IPS-15b (cell line): ENCODE results near the gene MAN1C1.

Experiments
- H3K27me3 ChIP-seq: one replicate; pipeline ENCODE4 v1.6.1; 2013; ENCODE audit warnings: low read length; ENCODE audit not compliant: control insufficient read depth, insufficient read depth
- H3K36me3 ChIP-seq: one replicate; pipeline ENCODE4 v1.6.1; 2013; ENCODE audit warnings: low read length; ENCODE audit not compliant: control insufficient read depth, insufficient read depth
- H3K4me1 ChIP-seq: one replicate; pipeline ENCODE4 v1.6.1; 2013; ENCODE audit warnings: mild to moderate bottlenecking, low read length; ENCODE audit not compliant: control insufficient read depth, insufficient read depth
- H3K4me3 ChIP-seq: one replicate; pipeline ENCODE4 v1.5.1; 2013; ENCODE audit warnings: low read depth, low read length
- H3K9ac ChIP-seq: one replicate; pipeline ENCODE4 v1.6.1; 2013; ENCODE audit warnings: low read depth, mild to moderate bottlenecking, low read length
- H3K9me3 ChIP-seq: one replicate; pipeline ENCODE4 v1.6.1; 2013; ENCODE audit warnings: mild to moderate bottlenecking, low read length; ENCODE audit not compliant: control insufficient read depth, insufficient read depth

MAN1C1 gene

DNA sequence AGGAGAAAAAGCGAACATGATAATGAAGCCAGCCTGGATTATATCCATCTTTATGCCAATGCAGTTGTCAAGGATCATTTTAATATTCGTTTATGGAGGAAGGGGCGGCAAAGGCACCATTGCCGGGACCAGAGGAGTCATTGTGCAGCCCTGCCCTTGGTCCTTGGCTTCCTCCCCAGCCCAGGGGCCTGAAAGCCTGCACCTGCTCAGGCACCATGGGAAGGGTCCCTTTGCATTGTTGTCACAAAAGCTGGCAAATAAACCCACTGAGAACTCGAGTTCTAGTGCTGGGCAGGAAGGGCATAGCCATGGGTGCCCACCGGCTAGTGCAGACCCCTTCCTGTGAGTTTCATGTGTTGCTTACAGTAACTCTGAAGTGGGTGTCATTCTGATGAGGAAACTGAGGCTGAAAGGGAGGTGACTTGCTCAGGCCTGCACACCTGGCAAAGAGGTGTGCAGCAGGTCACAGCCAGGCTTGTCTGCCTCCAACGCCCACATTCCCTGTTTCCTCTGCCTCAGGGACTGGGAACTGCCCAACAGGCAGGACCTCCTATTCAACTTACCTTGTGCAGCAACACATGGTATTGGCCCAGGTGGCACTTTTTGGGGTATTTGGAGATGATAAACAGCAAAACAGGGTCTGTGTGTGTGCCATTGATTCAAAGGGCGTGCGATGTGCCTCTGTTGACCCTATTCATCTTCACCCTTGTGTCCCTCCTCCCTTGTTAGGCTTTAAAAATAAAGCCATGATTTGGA lies 84.6 kb downstream of the MAN1C1 start:
- H3K4me3 ChIP-seq = no peak overlapping the region
- H3K9me3 ChIP-seq = no peaks in the 10 kb centered on the region
- no peak overlapping the region for H3K9ac ChIP-seq
- H3K27me3 ChIP-seq = no peaks in the 10 kb centered on the region
- no peaks in the 10 kb centered on the region for H3K36me3 ChIP-seq
- peaks cover 8% of the 10 kb centered on the region for H3K4me1 ChIP-seq

DNA sequence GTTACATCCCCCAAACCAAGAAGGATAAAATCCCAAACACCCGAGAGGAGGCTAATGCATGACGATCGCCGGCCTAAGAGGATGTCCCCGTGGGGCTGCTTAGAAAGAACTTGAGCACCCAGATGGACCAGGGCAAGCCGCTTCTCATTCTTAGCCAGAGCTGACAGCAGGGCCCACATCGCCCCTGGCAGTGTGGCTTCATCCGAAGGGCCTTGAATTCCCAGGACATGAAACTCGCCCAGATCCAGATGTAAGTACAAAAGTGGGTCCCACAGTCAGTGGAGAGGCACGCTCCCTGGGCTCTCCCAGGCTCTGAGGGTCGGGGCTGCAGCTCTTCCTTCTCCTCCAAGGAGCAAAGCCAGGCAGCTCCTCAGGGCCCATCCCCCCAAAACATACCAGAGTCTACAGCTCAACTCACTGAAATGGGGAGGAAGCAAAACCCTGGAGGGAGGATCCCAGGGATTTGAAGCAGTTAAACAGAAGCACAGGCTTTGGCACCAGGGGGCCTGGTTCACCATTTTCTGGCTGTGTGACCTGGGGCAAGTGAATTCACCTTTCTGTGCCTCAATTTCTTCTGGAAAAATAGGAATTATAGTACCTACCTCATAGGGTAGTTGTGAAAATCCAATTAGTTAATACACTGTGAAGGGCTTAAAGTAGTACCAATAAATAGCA lies 85.6 kb downstream of the MAN1C1 start:
- H3K36me3 ChIP-seq = no peaks in the 10 kb centered on the region
- peak overlapping the region; percentile 40 for H3K9ac ChIP-seq
- no peak overlapping the region for H3K4me3 ChIP-seq
- no peaks in the 10 kb centered on the region for H3K27me3 ChIP-seq
- H3K4me1 ChIP-seq = peaks cover 17% of the 10 kb centered on the region
- H3K9me3 ChIP-seq = no peaks in the 10 kb centered on the region

DNA sequence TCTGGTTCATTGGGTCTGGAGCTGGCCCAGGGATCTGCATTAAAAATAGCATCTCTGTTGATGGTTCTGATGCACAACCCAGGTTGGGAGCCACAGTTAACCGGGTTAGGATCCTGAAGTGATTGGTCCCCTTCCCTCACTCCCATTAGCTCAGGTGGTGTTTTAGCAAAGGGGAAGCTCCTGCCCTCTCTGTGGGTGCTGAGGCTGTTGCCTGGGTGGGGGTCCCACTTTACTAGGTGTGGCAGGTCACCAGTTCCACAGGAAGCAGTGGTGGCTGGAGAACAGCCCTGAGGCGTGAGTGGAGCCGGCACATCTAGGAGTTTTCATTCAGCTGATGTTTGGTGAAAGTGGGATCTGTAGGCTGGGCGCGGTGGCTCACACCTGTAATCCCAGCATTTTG lies 86.5 kb downstream of the MAN1C1 start:
- no peak overlapping the region for H3K4me3 ChIP-seq
- H3K4me1 ChIP-seq = peaks cover 24% of the 10 kb centered on the region
- H3K36me3 ChIP-seq = no peaks in the 10 kb centered on the region
- H3K27me3 ChIP-seq = no peaks in the 10 kb centered on the region
- no peaks in the 10 kb centered on the region for H3K9me3 ChIP-seq
- no peak overlapping the region for H3K9ac ChIP-seq

DNA sequence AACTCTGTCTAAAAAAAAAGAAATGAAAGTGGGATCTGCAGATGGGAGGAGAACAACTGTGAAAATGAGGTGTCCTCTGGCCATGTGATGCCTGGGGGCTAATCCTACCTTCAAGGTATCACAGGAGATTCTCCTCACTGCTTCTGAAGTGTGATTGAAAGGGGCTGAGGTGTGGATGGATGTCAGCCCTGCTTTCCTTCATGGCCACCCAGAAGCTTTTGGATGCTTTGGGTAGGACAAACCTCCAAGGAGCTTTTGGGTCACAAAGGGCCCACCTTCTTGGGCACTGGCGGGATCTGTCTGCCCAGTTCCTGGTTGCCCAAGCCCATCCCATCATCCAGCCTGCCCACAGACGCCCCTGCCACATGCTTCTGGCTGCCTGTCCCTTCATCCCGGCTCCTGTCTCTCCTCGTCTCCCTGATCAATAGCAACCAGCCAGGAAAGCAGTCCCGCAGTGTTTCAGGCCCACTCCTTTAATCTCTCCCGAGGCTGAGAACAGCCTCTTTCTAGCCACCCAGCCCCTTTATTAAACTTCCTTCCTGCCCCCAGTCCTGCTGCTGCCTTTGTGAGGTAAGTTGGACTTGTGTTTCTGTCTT lies 87.2 kb downstream of the MAN1C1 start:
- Histone ChIP-seq H3K27me3 (no peaks in the 10 kb centered on the region), H3K4me3 (no peak overlapping the region), H3K9ac (no peak overlapping the region), H3K4me1 (peaks cover 31% of the 10 kb centered on the region), H3K9me3 (no peaks in the 10 kb centered on the region), H3K36me3 (no peaks in the 10 kb centered on the region)

DNA sequence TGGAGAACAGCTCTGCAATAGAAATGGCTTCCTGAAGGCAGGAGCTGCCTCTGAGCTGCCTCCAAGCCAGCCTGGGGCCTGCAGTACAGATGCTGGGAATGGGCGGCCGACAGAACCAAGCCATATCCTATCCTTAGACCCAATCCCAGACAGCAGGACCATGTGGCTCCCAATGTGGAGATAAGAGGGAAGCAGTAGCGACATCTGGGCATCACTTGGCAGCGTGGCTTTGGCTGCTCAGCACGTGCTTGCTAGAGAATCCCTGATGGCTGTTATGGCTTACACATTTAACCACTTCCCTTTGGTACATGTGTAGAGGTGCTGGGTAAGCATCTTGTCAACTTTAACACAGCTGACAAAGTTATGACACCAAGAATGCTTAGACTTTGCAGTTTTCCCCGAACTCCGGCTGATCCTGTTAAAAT lies 87.7 kb downstream of the MAN1C1 start:
- H3K9ac ChIP-seq = no peak overlapping the region
- no peaks in the 10 kb centered on the region for H3K27me3 ChIP-seq
- no peaks in the 10 kb centered on the region for H3K36me3 ChIP-seq
- H3K4me3 ChIP-seq = no peak overlapping the region
- H3K9me3 ChIP-seq = no peaks in the 10 kb centered on the region
- peaks cover 36% of the 10 kb centered on the region for H3K4me1 ChIP-seq

DNA sequence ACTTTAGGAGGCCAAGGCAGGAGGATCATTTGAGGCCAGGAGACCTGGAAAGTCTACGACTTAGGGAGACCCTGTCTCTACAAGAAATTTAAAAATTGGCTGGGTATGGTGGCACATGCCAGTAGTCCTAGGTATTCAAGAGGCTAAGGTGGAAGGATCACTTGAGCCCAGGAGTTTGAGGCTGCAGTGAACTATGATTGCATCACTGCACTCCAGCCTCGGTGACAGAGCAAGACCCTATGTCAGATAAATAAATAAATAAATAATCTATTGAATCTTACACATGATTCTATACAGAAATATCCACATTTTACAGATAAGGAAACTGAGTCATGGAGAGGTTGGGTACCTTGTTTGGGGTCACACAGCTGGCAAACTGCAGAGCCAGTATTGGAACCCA lies 89.1 kb downstream of the MAN1C1 start:
- Histone ChIP-seq H3K36me3 (no peaks in the 10 kb centered on the region), H3K4me1 (peaks cover 37% of the 10 kb centered on the region), H3K9me3 (no peaks in the 10 kb centered on the region), H3K27me3 (no peaks in the 10 kb centered on the region), H3K4me3 (no peak overlapping the region), H3K9ac (no peak overlapping the region)

DNA sequence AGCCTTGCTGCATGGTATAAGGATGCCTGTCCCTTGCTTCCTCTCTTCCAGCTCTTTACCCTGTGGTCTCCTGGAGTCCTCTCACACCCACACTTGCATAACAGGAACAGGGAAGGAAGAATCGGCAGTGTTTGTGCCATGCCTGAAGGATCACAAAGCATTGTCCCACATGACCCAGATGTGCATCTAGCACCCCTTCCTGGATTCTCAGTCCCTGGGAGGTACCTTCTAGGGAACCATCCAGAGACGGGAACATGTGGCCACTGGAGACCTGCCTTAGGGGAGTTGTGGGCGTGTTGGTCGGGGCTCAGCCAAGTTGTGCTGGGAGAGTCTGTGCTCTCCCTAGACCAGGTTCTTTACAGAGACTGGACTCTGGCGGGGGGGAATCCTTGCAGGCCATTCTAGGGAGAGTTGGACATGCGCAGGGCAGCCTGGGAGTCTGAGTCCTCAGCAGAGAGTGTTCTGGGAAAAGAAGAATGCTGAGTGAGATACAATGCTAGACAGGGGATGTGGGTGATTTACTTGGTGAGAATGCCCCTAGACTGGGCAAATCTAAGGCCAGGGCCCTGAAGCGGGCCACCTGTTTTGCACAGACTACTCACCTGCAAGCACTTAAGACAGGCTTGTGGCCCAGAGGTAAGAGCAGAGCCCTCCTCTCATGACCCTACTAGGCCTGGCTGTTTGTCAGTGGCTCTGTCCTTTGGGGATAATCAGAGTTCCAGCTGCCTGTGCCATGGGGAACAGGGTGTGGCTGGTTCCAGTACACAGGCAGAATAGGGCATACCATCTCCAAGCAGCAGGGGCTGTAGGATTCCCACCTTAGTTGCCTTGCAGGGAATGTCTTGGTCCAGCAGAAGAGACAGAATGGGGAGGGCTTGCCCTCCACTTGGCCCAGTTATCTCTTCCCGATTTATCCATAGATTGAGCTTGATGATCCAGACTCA lies 89.8 kb downstream of the MAN1C1 start:
- Histone ChIP-seq H3K36me3 (no peaks in the 10 kb centered on the region), H3K4me1 (peaks cover 37% of the 10 kb centered on the region), H3K9me3 (no peaks in the 10 kb centered on the region), H3K4me3 (no peak overlapping the region), H3K9ac (no peak overlapping the region), H3K27me3 (no peaks in the 10 kb centered on the region)

DNA sequence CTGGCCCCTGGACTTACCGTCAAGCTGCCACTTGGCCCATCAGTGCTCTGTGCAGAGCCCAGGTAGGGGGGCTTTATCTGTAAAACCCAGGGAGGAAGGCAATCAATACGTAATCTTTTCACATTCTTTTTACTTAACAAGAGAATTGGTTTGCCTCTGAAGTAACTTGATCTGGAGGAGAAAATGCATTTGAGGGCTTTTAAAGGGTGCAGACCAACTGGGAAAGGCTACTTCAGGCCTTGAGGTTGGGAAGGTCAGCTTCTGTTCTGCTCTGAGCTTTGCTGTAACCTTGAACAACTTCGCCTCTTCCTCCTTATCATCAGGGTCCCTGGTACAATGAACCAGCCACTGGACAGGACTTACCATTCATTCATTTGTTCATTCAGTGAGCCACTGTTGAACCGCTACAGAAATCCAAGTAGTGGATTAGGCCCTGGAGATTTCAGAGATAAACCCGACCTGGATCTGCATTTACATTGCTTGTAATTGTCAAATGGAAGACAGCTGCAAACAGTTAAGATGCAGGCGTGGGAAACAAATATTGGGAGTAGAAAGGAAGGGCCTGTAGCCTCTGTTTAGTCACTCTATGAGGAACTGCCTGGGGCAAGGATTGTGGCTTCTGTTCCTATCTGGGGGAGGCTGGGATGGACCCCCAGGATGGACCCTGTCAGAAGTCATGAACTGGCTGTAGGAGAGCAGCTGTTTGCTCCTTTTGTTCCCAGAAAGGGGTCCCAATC lies 90.9 kb downstream of the MAN1C1 start:
- H3K27me3 ChIP-seq = no peaks in the 10 kb centered on the region
- peaks cover 37% of the 10 kb centered on the region for H3K4me1 ChIP-seq
- no peaks in the 10 kb centered on the region for H3K9me3 ChIP-seq
- H3K9ac ChIP-seq = no peak overlapping the region
- H3K36me3 ChIP-seq = no peaks in the 10 kb centered on the region
- peak overlapping the region; percentile 1 for H3K4me3 ChIP-seq

DNA sequence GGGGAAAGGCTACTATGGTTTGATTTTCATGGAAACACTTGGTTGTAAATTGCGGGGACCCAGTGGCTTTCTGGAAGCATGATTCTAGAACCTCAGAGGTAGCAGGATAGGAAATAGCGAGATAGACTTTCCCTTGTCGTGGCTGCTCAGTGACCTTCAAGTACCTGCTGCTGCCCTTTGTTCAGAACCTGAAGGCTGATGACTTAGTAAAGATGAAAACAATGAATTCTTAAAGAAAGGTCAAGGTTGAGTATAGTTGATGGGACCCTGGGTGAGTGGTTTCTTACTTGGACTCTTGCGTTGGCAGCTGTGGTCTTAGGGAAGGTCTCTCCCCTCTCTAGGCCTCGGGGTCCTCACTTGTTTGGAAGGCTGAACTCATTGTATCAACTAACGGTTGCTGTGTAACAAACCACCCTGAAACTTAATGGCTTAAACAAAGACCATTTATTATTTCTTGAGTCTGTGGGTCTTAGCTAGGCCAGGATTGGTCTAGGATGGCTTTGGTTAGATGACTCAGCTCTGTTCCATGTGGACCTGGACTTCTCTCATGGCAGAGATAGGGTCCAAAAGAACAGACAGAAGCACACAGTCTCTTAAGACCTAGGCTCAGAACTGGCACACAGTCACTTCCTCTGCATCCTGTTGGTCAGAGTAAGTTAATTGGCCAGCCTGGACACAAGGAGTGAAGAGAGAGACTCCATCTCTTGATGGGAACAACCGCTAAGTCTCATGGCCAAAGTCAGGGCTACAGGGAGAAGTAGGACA lies 94.2 kb downstream of the MAN1C1 start:
- no peaks in the 10 kb centered on the region for H3K36me3 ChIP-seq
- no peak overlapping the region for H3K4me3 ChIP-seq
- H3K9me3 ChIP-seq = no peaks in the 10 kb centered on the region
- no peak overlapping the region for H3K9ac ChIP-seq
- no peaks in the 10 kb centered on the region for H3K27me3 ChIP-seq
- peaks cover 33% of the 10 kb centered on the region for H3K4me1 ChIP-seq

DNA sequence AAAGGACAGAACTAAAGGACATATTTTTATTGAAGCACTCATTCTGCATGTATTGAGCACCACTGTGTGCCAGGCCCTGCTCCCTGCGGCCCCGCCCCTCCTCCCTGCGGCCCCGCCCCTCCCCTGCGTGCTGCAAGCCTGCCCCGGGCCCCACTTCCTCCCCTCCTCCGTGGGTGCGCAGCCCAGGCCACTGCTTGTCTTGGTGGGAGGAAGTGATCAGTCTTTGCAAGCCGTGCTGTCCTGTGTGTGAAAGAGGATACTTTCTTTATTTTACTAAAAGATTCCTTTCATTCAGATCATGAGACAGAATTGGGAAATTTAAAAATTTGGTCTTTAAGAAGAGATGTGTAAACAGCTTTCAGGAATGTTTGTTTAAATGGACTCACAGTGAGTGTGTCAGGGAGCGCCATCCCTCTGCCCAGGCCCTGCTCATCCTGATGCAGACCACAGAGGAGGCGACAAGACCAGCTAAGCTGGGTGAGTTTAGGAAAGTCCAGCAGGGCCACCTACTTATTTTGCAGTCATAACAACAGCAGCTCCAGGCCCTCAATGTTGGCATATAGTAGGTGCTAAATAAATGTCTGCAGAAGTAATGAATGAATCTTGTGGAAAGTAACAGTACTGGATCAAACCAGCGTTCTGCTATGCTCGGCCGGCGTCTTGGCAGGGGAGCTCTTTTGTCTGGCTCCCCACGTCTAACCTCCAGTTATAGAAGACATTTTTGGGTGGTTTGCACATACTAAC lies 95.1 kb downstream of the MAN1C1 start:
- Histone ChIP-seq H3K9ac (no peak overlapping the region), H3K36me3 (no peaks in the 10 kb centered on the region), H3K4me3 (no peak overlapping the region), H3K27me3 (no peaks in the 10 kb centered on the region), H3K9me3 (no peaks in the 10 kb centered on the region), H3K4me1 (peaks cover 24% of the 10 kb centered on the region)
